ENCODE results near the gene GRIN3A.

GRIN3A gene

GRCh38 chr9:101530076-101530711, 208.3 kb downstream of the GRIN3A start:
- DNase-seq (ENCODE audit: low read depth), result peak; percentile 75
- no peak overlapping the region for H3K4me3 ChIP-seq (ENCODE audit: low read depth, low read length)
- no peak for TF ChIP-seq POLR2A (IDR thresholded peaks at IDR 0.05; ENCODE audit: extremely low read depth, insufficient read length)
- no peak; the same call in 1 of the 2 replicates for TF ChIP-seq MAX (IDR thresholded peaks at IDR 0.05; ENCODE audit: low read depth, low read length)
- peak; percentile 56 for TF ChIP-seq CTCF (IDR thresholded peaks at IDR 0.05; ENCODE audit: low read depth, low read length)
- no peak for TF ChIP-seq MYC (IDR thresholded peaks at IDR 0.05; ENCODE audit: low read depth, low read length)

- TF ChIP-seq CTCF (IDR thresholded peaks at IDR 0.05; ENCODE audit: low read depth, low read length) (no peak), MYC (IDR thresholded peaks at IDR 0.05; ENCODE audit: low read depth, low read length) (no peak), MAX (IDR thresholded peaks at IDR 0.05; ENCODE audit: low read depth, low read length) (no peak), POLR2A (IDR thresholded peaks at IDR 0.05; ENCODE audit: extremely low read depth, insufficient read length) (no peak)
- no peak overlapping the region for H3K4me3 ChIP-seq (ENCODE audit: low read depth, low read length)
- DNase-seq (ENCODE audit: low read depth), result no peak
These were observed 210.4 kb downstream of the GRIN3A start for GRCh38 chr9:101528015-101528414.

- no peak for DNase-seq (ENCODE audit: low read depth)
- TF ChIP-seq CTCF (IDR thresholded peaks at IDR 0.05; ENCODE audit: low read depth, low read length) (no peak), POLR2A (IDR thresholded peaks at IDR 0.05; ENCODE audit: extremely low read depth, insufficient read length) (no peak), MYC (IDR thresholded peaks at IDR 0.05; ENCODE audit: low read depth, low read length) (no peak)
- no peak overlapping the region for H3K4me3 ChIP-seq (ENCODE audit: low read depth, low read length)
These were observed 211.4 kb downstream of the GRIN3A start for GRCh38 chr9:101527066-101527465.

- TF ChIP-seq MYC (IDR thresholded peaks at IDR 0.05; ENCODE audit: low read depth, low read length) (no peak), POLR2A (IDR thresholded peaks at IDR 0.05; ENCODE audit: extremely low read depth, insufficient read length) (no peak), MAX (IDR thresholded peaks at IDR 0.05; ENCODE audit: low read depth, low read length) (no peak), CTCF (IDR thresholded peaks at IDR 0.05; ENCODE audit: low read depth, low read length) (no peak)
- no peak overlapping the region for H3K4me3 ChIP-seq (ENCODE audit: low read depth, low read length)
- no peak for DNase-seq (ENCODE audit: low read depth)
These were observed 214.1 kb downstream of the GRIN3A start for GRCh38 chr9:101524371-101524770.

Measured in NB4 (cell line).